SHP77 treated with DMSO at 0.1 percent for 48 hours (cell line): Measurements from ENCODE around the gene RPLP1.

Source experiments
- DNase-seq: peaks from one replicate; lab custom pipeline; 2025; lab: John Stamatoyannopoulos, UW

The RPLP1 gene

GRCh38 chr15:69452692-69453521, at the start of gene RPLP1:
RPLP1 (plus strand) TSS chr15:69452818; CDS start chr15:69452949, 131 bp downstream.
- peak; percentile 79 for DNase-seq

DNA sequence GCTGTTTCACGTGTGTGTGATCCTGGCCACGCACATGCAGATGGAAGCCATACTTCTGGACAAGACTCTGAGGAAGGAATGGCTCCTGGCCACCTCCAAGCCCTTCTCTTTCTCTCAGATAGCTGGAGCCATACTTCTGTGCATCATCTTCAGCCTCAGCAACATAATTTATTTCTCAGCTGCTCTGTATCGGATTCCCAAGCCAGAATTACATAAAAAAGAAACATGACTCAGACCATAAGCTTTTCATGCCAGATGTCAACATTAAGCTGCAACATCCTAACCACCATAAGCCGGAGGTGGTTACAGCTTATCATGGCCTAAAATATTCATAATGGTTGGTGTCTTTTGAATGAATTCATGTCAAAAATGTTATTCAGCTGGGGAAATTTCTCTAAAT, 49.0 kb upstream of the RPLP1 start:
- no peak for DNase-seq

DNA sequence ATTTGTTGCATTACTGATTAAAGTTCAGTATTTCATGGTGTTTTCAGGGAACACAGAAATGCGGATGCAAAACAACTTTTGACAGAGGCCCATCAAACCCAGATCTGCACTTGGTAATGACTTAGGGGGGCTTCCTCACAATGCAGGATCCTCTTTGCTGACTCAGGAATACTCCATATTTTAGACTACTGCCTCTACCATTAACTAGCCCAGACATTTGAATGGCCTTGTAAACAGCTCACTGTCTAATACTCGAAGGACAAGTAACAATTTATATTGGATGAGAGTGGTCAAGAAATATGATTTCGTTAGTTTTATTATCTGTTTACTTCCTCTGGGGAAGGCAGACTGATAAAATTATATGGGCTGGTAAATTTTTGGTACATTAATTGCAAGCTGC, 47.5 kb upstream of the RPLP1 start:
- DNase-seq: no peak

GRCh38 chr15:69407719-69408400, 44.8 kb upstream of the RPLP1 start:
- DNase-seq: no peak

DNA sequence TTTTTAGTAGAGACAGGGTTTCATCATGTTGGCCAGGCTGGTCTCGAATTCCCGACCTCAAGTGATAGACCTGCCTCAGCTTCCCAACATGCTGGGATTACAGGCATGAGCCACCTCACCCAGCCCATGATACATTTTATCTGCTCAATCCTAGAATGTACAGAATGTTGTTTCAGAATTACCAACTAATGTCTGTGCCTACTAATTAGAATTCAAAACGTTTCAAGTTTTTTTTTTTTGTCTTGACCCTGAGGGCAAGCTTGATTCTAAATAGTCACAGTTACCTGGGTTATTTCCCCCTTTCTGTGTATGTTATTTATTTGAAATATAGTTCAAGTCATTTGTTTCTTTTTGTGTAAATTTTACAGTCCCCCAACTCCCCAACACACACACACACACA, 43.8 kb upstream of the RPLP1 start:
- DNase-seq: no peak

- DNase-seq: peak; percentile 45
Observed at GRCh38 chr15:69410248-69410874, 42.3 kb upstream of the RPLP1 start.

DNA sequence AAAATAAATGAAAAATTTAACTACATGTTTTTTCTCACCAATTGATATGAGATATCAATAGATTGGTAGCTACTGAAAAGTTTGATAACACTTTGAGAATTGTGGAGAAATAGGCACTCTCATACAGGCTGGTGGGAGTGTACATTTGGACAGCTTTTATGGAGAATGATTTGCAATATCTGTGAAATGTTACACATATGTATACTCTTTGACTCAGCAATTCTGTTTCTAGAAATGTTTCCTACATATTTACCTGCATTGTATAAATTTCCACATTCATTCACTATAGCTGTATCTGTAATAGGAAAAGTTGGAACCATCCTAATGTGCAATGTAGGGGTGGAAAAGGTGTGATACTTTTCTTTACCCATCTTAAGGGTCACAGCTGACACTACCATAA, 40.3 kb upstream of the RPLP1 start:
- no peak for DNase-seq

GRCh38 chr15:69412701-69413100, 39.9 kb upstream of the RPLP1 start:
- no peak for DNase-seq

DNA sequence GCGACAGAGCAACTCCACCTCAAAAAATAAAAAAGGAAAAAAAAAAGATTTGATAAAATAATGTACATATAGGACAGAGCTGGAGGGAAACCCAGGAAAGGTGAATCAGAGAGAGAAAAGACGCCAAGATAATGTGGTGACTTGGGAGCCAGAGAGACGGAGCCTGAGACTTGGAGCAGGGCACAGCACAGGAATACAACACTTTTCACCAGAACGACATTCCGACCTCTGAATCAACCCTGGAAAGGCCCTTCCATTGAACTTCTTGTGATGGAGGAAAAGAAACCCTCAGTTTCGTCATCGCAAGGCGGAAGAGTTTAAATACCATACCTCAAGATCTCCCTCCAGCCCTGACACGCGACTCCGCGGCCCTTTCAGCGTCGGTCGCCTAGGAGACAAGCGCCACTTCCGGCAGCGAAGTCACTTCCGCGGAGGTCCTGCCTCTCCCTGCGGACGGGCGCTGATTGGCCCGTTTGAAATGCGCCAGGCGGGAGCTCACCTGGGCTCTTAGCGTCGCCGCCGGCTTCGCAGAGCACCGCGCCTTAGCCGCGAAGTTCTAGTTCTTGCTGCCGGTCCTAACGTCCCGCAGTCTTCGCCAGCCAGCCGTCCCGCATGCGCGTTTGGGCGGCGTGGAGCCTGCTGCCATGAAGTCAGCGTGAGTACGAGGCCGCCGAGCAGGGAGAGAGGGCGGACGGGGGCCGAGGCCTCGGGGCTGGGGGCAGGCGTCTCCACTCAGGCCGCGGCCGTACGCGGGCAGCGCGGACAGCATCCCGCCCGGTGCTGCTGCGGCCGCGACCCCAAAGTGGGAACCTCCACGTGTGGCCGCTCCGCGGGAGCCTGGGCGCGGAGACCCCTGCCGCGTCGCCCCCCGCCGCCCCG, 38.6 kb upstream of the RPLP1 start, which contains the start of gene KIF23:
KIF23 (plus strand) TSS at position 528 of the 879 bp plus-strand sequence; CDS start at position 645, 117 bp downstream.
- peak; percentile 83 for DNase-seq

DNA sequence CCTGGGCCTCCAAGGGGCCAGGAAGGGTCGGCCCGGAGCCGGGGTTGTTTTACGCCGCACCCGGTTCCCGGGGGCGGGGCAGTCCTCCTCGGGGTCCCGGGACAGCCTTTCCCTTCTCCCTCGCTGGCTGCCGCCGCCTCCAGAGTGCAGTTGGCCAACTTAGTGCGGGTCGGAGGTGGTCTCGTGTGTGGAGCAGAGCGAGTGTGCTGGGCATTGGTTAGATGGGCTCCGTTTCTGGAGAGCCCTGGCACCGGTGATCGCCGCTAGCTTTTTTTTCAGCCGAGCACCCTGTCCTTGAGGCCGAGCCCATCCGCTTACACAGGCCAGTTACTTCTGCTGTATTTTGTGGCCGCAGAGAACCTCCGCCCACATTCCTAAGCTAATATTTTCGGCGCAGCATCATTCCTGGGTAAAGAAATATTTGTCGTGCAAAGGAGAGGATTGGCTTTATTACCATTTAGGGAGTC, 37.9 kb upstream of the RPLP1 start:
- no peak for DNase-seq

GRCh38 chr15:69415381-69415780, 37.2 kb upstream of the RPLP1 start:
- DNase-seq: no peak

GRCh38 chr15:69417581-69417980, 35.0 kb upstream of the RPLP1 start:
- no peak for DNase-seq

DNA sequence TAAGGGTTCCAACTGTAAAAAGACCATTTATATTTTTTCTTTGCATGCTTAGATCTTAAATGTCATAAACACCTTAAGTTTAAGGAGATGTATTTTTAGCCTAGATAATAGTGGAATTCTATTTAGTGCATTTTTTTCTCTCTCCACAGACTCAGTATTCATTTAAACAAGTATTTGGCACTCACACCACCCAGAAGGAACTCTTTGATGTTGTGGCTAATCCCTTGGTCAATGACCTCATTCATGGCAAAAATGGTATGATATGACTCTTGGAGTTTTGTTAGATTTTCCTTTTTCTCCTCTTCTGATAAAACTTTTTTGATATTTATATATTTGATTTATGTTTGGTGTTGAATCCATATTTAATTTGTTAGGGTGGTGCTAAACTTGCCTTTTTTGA, 31.1 kb upstream of the RPLP1 start:
- DNase-seq: no peak

GRCh38 chr15:69422336-69422895, 30.2 kb upstream of the RPLP1 start:
- DNase-seq: no peak

DNA sequence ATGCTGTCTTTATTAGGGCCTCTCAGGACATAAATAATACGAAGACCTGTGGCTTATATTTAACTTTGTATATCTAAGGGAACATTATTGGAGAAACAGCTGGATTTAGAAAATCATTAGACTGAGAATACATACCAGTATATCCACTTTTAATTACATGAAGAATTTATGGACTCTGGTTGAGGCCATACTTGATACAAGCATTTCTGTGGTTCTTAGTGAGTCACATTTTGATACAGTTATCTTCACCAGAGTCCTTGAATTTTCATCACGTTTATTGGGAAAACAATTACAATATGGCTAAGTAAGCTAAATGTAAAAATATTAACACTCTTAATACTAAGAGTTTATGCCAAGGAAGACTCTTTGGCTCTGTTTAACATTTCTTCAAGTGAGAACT, 28.6 kb upstream of the RPLP1 start:
- no peak for DNase-seq

DNA sequence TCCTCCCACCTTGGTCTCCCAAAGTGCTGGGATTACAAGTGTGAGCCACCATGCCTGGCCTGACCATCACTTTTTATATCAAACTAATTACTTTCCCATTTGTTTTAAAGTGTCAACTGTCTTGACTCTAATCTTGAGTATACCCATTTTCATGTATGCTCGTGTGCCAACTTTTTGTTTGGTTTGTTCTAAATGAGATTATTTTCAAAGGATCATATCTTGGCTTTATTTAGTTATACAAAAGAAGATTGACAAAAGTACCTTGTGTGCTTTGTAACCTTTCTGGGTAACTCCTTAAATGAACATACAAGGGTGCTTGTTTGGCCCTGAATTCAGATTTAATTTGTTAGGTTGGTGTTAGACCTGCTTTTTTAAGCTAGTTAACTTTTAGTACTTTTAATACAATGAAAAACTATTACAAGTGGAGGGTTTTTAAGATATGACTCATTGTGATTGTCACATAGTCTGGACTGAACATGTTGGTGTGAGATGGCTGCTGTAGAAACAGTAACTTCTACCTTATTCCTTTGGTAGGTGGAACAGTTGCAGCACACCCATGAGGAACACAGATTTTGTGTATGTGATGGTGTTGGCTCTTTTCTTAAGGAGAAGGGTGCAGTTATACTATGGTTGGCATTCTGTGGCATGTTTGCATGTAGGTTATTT, 27.7 kb upstream of the RPLP1 start:
- DNase-seq: no peak

- no peak for DNase-seq
Observed at GRCh38 chr15:69433831-69434230, 18.8 kb upstream of the RPLP1 start.

GRCh38 chr15:69434238-69434637, 18.4 kb upstream of the RPLP1 start:
- no peak for DNase-seq

GRCh38 chr15:69434679-69435078, 17.9 kb upstream of the RPLP1 start:
- no peak for DNase-seq

DNA sequence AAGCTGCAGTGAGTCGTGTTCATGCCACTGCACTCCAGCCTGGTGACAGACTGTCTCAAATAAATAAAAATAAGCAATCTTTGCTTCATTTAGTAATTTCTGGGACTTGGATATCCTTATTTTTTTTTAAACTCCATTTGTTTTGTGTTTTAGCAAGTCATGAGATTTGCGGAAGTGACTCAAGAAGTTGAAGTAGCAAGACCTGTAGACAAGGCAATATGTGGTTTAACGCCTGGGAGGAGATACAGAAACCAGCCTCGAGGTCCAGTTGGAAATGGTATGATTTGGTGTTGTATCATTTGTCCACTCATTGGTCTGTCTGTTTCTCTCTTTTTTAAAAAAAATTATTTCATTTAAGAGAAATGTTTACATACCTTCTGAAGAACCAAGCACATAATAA, 16.6 kb upstream of the RPLP1 start:
- no peak for DNase-seq

DNA sequence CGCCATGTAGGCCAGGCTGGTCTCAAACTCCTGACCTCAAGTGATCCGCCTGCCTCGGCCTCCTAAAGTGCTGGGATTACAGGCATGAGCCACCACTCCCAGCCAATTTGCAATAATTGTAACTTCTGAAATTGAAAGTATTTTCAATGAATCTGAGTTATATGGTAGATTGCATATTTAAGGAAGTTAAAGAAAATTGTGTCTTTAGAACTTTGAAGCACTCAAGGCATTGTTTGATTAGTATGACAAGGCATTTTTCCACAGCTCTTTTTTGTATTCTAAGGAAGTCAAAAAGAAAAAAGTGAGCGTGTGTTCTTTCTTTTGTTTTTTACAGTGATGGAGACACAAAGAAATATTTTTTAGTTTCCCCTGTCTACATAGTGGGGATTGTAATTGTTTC, 15.7 kb upstream of the RPLP1 start:
- DNase-seq: no peak
